Muscle layer of colon (tissue), 2 donors: ENCODE measurements around the gene IFTAP.
"Not testable (repeated sequence)": the region's sequence is repeated elsewhere in the genome, so short reads cannot be mapped to it uniquely, and the experiment has no call there.

ENCODE experiments used
- H3K27ac ChIP-seq: one replicate; pipeline ENCODE4 v1.7.0; 2013; ENCODE audit warnings: low read depth, mild to moderate bottlenecking, low read length, moderate library complexity
- H3K27me3 ChIP-seq, 2 donors: one replicate each; pipeline ENCODE4 v1.7.0; 2013; ENCODE audit warnings: low read length in 2 of 2, mild to moderate bottlenecking in 2 of 2; ENCODE audit not compliant: insufficient read depth in 2 of 2, control insufficient read depth in 1 of 2
- H3K36me3 ChIP-seq: one replicate; pipeline ENCODE4 v1.7.0; 2013; ENCODE audit warnings: mild to moderate bottlenecking, low read length; ENCODE audit not compliant: insufficient read depth
- H3K4me1 ChIP-seq: one replicate; pipeline ENCODE4 v1.7.0; 2013; ENCODE audit warnings: mild to moderate bottlenecking, low read length; ENCODE audit not compliant: insufficient read depth
- H3K4me3 ChIP-seq, 2 donors: one replicate each; pipeline ENCODE4 v1.7.0; 2013; ENCODE audit warnings: low read length in 2 of 2, low read depth in 1 of 2, mild to moderate bottlenecking in 1 of 2, moderate library complexity in 1 of 2
- H3K9ac ChIP-seq: one replicate; pipeline ENCODE4 v1.7.0; 2013; ENCODE audit warnings: low read length
- H3K9me3 ChIP-seq: one replicate; pipeline ENCODE4 v1.7.0; 2013; ENCODE audit warnings: mild to moderate bottlenecking, low read length
- donor health status: abdominal sarcoma.
- donor health status: Adenocarcinoma of cecum.

Gene IFTAP, protein sequence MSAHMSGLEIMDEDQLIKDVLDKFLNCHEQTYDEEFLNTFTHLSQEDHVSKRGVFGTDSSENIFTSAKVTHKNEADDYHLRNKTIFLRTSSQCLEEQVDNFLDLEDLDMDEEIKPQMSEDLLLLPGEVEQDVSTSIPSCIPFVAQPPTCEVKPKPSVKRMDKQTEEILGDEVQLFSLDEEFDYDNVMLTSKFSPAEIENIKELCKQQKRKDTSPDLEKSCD

DNA sequence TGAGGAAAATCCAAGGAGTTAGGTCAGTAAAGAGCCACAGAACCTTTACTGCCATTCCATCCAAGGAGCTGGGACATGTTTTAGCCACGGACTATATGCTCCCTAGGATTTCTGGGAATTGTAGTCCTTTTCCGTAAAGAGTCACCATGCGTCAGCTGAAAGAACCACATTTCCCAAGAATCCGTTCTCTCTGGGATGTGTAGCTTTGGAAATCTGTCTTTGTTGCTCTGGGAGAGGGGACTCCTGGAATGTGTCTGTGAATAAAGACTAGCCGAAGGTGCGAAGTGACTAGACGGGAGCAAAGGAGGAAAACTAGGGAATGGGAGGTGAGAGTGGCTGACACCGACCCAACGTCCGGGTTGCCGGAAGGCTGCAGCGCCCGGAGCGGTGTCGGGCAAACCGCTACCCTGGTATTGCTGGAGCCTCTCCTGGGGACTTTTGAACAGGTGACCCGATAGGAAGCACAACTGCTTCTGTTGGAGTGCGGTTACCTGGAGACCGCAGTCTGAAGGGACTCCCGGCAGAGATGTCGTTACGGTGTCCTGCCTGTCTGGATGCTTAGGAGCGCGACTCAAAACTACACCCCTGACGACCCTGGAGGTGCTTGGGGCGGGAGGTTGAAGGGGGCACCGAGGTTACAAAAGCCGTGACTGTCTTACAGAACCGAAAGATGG lies at the start of gene IFTAP:
Gene IFTAP (plus strand): TSS at position 187 of the 674 bp plus-strand sequence. CDS start 15,602 bp downstream, outside the sequence.
- peak within 1 kb of the TSS; percentile 62 for H3K9ac ChIP-seq

DNA sequence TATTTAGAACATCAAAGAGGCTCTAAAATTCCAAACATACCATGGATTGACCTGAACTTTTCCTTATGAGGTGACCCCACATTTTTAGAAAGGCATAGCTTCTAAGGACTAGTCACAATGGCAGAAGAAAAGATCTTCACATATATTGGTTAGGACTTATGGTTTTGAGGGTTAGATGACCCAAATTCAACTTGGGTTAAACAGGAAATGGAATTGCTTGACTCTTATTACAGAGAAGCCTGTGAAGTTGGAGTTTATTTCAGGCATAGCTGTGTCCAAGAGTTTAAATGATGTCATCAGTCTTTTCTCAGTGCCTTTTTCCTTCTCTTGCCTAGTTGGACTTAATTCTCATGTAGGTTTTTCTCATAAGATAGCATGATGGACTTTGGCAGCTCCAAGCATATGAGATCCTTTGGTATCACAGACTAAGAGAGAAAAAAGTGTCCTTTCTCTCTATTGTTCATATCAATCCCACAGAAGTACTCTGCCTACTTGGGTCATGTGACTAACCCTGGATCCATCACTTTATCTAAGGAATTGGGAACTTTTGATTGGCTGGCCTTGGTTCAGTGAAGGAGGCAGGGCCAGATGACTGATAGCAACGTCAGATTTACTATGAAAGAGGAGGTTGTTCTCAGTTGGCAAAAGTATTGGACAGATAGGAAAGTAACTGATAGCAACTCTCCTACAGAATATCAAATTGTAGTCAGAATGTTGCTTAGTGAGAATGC lies 43.8 kb upstream of the IFTAP start:
- H3K9ac ChIP-seq = no peak overlapping the region
- H3K4me1 ChIP-seq = no peaks in the 10 kb centered on the region
- no peaks in the 10 kb centered on the region for H3K36me3 ChIP-seq
- H3K4me3 ChIP-seq = no peak overlapping the region
- H3K27ac ChIP-seq = no peak overlapping the region
- H3K9me3 ChIP-seq = no peaks in the 10 kb centered on the region
- no peaks in the 10 kb centered on the region for H3K27me3 ChIP-seq

More for the DNA sequence above, at the start of gene IFTAP:
- no peaks in the 10 kb centered on the region for H3K9me3 ChIP-seq
- H3K4me3 ChIP-seq = peak within 1 kb of the TSS; percentile 66 to 89
- peaks cover 15% of the 10 kb centered on the region for H3K4me1 ChIP-seq
- no peaks in the 10 kb centered on the region for H3K27me3 ChIP-seq
- peak within 1 kb of the TSS; percentile 67 for H3K27ac ChIP-seq
- no peaks in the 10 kb centered on the region for H3K36me3 ChIP-seq

DNA sequence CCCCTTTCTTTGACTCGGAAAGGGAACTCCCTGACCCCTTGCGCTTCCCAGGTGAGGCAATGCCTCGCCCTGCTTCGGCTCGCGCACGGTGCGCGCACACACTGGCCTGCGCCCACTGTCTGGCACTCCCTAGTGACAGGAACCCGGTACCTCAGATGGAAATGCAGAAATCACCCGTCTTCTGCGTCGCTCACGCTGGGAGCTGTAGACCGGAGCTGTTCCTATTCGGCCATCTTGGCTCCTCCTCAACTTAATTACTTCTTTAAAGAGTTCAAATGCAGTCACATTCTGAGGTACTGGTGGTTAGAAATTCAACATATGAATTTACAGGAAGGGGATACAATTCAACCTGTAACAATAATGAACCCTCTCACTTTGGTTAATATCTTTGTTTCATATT lies 36.9 kb upstream of the IFTAP start:
- H3K4me3 ChIP-seq, H3K27me3 ChIP-seq: not testable (repeated sequence)

DNA sequence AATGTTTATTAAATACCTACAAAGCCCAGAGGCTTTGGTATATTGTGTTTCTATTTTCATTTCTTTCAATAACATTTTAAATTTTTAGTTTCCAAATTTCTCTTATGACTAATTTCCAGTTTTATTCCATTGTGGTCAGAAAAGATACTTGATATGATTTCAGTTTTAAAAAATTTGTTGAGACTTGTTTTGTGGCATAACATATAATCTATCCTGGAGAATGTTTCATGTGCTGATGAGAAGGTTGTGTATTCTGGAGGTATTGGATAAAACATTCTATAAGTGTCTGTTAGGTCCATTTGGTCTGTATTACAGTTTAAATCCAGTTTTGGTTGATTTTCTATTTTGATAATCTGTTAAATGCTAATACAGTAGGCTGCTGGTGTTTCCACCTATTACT lies 36.3 kb upstream of the IFTAP start:
- no peak overlapping the region for H3K27ac ChIP-seq
- no peak overlapping the region for H3K4me3 ChIP-seq
- no peaks in the 10 kb centered on the region for H3K36me3 ChIP-seq
- H3K9ac ChIP-seq = no peak overlapping the region
- H3K9me3 ChIP-seq = no peaks in the 10 kb centered on the region
- no peaks in the 10 kb centered on the region for H3K27me3 ChIP-seq
- no peaks in the 10 kb centered on the region for H3K4me1 ChIP-seq

More for the DNA sequence above, 36.9 kb upstream of the IFTAP start:
- H3K9me3 ChIP-seq, H3K4me1 ChIP-seq, H3K36me3 ChIP-seq, H3K9ac ChIP-seq, H3K27ac ChIP-seq: not testable (repeated sequence)

DNA sequence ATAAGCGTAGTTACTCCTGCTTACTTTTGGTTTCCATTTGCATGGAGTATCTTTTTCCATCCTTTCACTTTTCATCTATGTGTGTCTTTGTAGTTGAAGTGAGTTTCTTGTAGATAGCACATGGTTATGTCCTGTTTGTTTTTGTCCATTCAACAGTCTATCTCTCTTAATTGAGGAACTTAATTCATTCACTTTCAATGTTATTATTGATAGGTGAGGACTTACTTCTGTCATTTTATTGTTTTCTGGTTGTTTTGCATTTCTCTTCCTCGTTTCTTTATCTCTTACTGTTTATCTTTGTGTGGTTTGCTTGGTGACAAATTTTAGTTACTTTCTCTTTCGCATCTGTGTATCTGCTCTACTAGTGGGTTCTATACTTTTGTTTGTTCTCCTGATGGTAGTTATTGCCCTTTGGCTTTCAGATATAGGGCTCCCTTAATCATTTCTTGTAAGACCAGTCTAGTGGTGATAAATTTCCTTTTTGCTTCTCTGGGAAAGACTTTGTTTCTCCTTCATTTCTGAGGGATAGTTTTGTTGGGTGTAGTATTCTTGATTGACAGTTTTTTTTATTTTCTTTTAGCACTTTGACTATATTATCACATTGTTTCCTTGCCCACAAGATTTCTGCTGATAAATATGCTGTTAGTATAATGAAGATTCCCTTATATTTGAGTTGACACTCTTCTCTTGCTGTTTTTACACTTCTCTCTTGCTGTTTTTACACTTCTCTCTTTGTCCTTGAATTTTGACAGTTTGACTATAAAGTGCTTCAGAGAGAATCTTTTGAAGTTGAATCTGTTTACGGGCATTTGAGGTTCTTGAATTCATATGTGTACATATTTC lies 35.5 kb upstream of the IFTAP start:
- Histone ChIP-seq H3K36me3 (no peaks in the 10 kb centered on the region), H3K9me3 (no peaks in the 10 kb centered on the region), H3K9ac (no peak overlapping the region)

DNA sequence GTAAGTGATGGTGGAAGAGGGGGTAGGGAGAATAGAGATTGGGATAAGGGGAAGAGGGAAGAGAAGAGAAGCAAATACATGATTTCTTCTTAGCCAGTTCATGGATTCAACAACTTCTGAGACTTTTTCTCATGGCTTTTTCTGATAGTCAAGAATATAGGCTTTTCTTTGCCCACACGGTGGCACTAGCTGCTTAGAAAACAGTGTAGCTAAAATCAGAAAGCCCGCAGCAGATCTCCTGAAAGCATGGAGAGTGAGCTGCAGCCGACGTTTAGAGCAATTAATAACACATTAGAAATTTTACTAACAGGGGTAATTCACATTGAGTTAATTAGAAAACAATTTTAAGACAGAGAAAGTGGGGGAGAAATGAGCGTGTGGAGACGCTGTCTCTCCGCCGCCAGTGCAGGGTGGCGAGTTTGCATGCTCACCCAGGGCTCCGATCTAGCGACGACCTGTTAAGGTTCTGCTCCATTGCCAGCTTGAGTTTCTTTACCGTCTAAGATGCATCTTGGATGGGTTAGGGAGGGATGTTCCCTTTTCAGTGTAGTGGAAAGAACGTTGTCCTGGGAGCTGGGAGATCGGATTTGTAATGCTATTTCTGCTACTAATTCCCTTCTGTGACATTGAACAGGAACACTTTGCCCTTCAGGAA lies 29.8 kb upstream of the IFTAP start:
- Histone ChIP-seq H3K4me1 (no peaks in the 10 kb centered on the region), H3K36me3 (no peaks in the 10 kb centered on the region), H3K27me3 (no peaks in the 10 kb centered on the region), H3K9ac (no peak overlapping the region), H3K9me3 (no peaks in the 10 kb centered on the region), H3K4me3 (peak overlapping the region; percentile 41 to 68), H3K27ac (no peak overlapping the region)

More for the DNA sequence above, 35.5 kb upstream of the IFTAP start:
- Histone ChIP-seq H3K4me3 (no peak overlapping the region), H3K27me3 (no peaks in the 10 kb centered on the region), H3K4me1 (no peaks in the 10 kb centered on the region), H3K27ac (no peak overlapping the region)

DNA sequence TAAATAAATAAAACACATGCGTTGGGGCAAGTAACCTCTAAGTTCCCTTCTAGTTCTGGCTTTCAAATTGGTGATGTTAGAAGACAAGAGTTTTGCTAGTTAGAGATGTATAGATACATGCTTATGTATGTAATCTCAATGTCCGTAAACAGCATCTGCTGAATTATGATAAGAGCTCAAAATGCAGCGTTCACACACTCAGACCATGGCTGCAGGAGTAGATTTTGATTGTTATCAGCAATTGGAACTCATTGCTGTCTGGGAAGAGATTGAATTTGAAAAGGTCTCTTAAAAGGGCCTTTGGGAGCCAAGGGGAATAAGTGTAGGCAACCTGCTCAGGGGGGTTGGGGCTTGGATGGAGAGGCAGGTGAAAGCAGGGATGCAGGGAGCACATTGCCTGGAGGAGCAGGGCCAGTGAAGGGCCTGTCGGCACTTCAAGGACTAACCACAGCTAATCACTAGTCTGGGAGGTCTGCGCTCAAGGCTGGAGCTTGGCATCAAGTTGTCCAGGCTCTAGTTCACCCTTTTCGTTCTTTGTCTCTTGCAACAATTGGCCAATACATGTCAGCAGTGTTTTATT lies 29.2 kb upstream of the IFTAP start:
- Histone ChIP-seq H3K27me3 (no peaks in the 10 kb centered on the region), H3K4me1 (no peaks in the 10 kb centered on the region), H3K27ac (no peak overlapping the region), H3K4me3 (peak overlapping the region in 1 of 2 donors; percentile 68), H3K9ac (no peak overlapping the region), H3K9me3 (no peaks in the 10 kb centered on the region), H3K36me3 (no peaks in the 10 kb centered on the region)

DNA sequence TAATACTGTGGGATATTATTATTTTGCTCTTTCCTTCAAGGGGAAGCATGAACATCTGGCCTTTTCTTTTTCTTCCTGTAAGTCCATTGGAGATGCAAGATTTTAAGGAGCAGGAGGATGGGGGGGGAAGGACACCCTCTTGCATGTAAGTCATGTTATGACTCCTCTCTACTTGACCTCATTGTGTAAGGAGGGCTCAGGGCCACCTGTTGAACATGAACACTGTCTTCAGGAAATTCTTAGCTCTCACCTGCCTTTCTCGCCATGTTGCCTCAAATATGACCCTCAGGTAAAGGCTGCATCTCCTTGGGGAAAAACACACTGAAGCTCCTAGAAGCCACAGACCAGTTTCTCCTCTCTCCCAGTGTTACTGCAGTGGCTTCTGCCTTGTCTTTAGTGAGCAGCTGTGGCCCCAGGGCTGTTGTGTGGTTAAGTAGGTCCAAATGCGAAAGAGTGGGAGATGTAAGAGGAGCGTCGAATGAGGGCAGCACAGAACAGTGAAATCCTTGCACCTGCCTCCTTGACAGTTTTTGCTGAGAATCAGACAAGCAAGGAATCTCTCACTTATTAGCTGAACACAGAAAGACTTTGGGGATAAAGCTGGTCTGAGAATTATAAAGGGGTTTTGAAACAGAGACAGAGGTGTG lies 27.8 kb upstream of the IFTAP start:
- H3K27me3 ChIP-seq = no peaks in the 10 kb centered on the region
- no peak overlapping the region for H3K4me3 ChIP-seq
- no peak overlapping the region for H3K9ac ChIP-seq
- H3K36me3 ChIP-seq = no peaks in the 10 kb centered on the region
- H3K27ac ChIP-seq = no peak overlapping the region
- H3K4me1 ChIP-seq = no peaks in the 10 kb centered on the region
- H3K9me3 ChIP-seq = no peaks in the 10 kb centered on the region

DNA sequence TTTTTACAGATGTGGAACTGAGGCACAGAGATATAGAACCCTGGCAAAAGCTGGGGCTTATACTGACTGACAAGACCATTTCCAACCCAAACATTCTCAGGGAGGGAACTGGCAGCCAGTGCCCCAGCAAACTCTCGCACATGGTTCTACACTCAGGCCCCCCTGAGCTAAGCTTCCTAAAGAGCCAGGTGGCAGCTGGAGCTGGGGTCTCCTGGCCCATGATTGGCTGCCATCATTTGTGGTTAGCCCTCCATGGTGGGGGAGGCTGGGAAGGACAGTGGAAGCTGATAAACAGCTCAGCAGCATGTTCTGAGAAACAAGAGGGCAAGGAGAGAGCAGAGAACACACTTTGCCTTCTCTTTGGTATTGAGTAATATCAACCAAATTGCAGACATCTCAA lies 26.6 kb upstream of the IFTAP start, which contains the start of gene RAG1:
Gene RAG1 (plus strand): TSS at position 314 of the 400 bp plus-strand sequence. CDS start 5,298 bp downstream, outside the sequence.
- no peak within 1 kb of the TSS for H3K27ac ChIP-seq
- no peak within 1 kb of the TSS for H3K9ac ChIP-seq
- H3K4me1 ChIP-seq = no peaks in the 10 kb centered on the region
- no peaks in the 10 kb centered on the region for H3K9me3 ChIP-seq
- H3K36me3 ChIP-seq = no peaks in the 10 kb centered on the region
- no peak within 1 kb of the TSS for H3K4me3 ChIP-seq
- no peaks in the 10 kb centered on the region for H3K27me3 ChIP-seq

DNA sequence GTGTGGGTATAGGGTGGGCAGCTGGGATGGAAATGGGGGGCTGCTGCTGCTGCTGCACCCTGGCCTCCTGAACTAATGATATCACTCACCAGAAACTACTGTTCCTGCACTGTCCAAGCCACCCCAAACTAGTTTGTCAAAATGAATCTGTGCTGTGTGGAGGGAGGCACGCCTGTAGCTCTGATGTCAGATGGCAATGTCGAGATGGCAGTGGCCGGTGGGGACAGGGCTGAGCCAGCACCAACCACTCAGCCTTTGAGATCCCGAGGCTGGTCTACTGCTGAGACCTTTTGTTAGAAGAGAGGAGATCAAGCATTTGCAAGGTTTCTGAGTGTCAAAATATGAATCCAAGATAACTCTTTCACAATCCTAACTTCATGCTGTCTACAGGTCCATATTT lies 25.2 kb upstream of the IFTAP start:
- Histone ChIP-seq H3K9ac (no peak overlapping the region), H3K9me3 (no peaks in the 10 kb centered on the region), H3K36me3 (no peaks in the 10 kb centered on the region), H3K27ac (no peak overlapping the region), H3K4me3 (no peak overlapping the region), H3K4me1 (no peaks in the 10 kb centered on the region), H3K27me3 (no peaks in the 10 kb centered on the region)
